ENCODE data around the gene PRCC.

GRCh38 chr1:156743367-156744302 is 23.7 kb upstream of the PRCC start:
- TF ChIP-seq CTCF (conservative IDR thresholded peaks at IDR 0.05) = no peak
- no peak for TF ChIP-seq ZFX (IDR thresholded peaks at IDR 0.05)
